NCI-H2081 treated with DMSO at 0.1 percent for 48 hours (cell line): ENCODE results near the gene EFNA5.

ENCODE experiments used
- DNase-seq: peaks from one replicate; lab custom pipeline; 2025; lab: John Stamatoyannopoulos, UW

EFNA5 gene

DNA sequence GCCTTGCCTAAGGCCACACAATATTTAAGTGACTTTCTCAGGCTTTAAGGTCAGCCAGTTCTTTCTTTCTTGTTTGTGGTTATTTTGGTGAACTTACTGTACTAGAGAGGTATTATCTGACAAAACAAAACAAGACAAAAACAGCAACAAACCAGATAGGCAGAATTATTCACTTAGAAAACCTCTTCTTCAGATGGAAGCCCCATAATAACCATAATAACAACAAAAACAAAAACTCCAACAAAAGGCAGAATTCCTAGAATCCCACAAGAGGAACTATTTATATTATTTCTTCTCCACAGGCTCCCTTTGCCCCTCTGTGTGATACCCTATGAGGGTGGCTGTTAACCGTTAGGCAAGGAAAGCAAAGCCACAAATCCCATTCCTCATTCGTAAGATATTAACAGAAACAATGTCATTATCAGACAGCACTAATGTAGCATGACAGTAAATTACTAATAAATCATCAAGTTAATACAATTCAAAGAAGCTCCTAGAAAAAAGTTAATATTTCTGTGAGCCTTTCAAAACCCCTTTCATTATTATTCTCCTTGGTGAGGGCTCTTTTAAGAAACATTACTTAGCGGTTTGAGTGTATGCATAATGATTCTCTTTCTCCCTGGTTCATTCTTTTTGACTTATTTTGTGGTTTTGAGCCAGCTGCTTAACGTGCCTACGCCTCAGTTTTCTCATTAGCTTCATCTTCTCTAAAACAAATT is 274.9 kb downstream of the EFNA5 start:
- DNase-seq, result no peak

DNA sequence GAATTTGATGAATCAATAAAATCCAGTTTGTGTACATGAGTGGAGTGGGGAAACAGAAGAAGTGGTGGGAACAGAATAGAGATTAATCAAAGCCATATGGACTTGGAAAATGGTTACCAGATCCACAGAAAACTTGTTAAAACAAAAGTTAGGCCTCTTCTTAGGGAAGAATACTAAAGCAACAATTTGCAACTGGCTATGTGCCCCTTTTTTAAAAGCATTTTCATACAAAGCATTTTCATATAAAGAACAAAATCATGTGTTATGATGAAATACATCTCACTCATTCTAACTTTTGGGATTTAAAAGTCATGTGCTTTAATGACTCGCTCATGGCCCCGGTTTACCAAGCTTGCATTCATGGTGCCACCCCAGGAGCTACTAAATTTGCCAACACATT is 276.9 kb downstream of the EFNA5 start:
- no peak for DNase-seq

DNA sequence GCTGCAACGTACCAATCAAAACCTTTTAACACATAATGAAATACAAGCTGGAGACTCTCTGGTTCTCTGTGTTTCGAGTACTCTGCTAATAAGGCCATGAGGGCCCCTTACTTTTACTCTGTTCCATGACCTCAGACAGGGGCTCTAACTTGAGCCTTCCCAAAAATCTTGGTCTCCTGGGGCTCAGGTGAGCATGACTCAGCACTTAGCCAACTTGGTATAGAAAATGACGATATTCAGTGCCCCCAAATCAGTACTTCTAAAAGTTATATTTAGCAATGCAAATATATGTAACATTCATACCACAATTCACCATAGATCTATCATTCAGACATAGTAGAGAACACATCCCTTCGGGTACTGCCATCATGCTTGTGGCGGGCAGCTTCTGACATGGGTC is 278.9 kb downstream of the EFNA5 start:
- DNase-seq, result no peak

DNA sequence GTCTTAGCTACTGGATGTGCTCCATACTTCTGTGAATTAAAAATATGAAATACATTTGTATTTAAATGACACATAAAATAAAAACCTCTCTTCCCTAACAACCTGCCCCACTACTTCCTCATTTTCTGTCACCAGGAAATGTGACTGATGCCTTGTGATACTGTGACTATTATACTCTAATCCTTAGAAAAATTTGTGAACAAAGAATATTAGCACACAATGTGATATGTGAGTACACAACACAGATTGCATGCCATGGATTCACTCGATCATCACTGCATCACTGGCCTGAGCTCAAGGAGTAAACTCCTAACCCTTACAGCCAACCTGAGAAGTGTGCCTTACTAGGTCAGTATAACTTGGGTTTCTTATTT is 281.0 kb downstream of the EFNA5 start:
- no peak for DNase-seq

DNA sequence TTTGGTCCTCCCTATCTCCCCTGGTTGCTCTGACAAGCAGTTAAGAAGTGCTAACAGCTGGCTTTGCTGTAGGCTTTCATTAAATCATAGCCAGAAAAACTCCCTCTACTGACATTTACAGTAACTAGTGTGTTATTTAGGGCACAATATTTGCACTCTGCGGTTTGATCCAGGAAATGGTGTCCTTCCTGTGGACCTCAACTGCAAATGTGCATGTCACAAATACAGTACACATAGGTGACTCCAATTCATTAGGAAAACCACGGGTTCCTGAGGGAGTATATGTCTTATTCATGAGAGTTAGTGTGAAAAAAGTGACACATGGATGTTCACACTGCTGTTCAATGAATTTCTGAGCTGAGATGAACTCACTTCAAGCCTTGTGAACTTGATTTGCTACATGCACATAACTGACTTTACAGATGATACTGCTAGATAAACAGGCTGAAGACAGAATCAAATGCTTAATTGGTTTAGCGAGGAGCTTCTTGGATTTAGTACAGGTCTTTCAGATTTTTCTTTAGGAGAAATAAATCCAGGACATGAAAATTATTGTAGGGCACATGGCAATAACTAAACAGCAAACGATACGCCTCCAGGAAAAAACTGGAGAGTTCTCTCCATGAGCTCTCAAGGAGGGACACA is 281.5 kb downstream of the EFNA5 start:
- DNase-seq, result peak; percentile 60

DNA sequence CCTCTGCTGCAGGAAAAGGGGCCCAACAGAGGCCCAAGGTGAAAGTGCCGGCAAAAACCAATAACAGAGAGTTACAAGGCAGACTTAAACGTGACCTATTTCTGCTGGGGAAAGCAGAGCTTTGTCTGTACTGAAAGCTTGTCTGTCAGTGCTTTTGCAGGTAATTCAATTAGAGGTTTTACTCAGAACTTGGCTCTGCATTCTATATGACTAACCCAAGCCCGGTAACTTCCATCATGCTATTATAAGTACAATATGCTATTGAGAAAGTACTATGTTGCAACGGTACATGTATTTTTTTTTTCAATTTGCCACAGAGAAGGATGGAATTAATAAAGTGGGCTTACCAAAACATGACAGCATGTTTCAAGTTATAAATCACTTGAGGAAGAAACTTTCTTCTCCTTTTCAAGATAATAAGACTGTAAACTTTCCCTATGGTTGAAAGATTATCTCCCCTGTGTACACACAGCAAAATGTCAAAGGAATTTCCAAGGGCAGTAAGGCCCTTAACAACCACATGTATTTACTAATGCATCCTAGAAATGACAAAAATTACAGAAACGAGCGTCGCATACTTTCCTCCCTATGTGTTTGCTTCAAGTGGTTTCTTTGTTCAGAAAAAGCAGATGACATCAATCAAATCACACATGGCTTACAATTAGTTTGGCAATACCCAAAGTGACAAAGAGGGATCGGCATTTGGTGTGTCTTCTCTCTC is 282.4 kb downstream of the EFNA5 start:
- no peak for DNase-seq

DNA sequence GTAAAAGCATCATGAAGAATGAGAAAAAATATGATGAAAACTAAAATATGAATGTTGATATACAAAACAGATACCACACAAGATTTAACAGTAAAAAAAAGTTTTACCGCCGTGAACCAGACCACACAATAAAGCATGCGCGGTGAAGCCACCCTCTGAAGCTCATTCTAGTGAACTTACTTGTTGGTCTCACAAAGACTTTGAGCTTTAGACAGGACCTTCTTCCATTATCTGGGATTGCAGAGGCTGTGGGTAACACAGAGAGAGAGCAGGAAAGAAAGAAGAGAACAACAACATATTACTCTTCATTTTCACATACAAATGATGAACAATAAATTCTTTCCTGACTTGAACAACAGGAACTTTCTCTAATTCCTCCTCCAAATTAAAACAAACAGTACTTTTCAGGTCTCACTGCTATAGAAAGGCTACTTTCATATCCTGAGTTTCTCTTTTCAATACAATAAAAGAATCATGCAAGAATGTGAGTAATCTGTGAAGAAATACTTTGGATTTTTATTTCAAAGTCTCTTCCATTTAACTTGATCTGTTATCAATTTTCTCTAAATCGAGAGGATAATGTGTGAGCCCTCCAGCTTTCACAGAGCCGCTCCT is 283.1 kb downstream of the EFNA5 start:
- DNase-seq, result no peak

DNA sequence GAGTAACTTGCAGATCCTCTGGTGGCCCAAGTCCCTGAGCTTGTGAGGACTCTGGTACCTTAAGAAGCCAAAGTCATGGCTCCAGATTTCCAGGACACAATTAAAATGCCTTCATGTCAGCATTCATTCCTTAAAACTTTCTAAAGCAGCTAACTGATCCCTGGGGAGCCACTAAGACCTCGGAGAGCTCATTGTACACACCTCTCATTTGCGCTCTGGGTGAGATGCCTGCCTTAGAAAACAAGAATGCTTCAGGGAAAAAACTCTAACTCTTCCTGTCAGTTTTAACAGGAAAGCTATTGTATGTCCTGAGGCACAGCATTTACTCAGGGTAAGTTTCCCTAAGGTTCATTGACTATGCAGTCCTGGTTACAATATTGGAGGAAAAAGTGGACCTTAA is 285.0 kb downstream of the EFNA5 start:
- no peak for DNase-seq

DNA sequence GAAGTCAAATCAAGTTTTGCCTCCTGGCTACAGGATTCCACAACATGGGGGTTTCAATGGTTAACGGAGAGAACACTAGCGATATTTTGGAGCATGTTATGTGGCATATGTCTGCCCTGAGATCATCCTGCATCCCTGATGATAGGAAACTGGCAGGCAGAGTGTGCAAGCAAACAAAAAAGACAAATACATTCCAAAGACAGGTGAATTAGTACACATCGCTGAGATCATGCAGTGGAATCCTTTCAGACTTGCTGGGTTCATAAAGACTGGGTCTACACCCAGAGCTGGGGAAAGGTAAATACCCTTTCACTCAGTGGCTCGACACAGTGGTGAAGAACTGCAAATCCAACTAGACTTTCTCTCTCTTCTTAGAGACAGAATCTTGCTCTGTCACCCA is 286.5 kb downstream of the EFNA5 start:
- no peak for DNase-seq

DNA sequence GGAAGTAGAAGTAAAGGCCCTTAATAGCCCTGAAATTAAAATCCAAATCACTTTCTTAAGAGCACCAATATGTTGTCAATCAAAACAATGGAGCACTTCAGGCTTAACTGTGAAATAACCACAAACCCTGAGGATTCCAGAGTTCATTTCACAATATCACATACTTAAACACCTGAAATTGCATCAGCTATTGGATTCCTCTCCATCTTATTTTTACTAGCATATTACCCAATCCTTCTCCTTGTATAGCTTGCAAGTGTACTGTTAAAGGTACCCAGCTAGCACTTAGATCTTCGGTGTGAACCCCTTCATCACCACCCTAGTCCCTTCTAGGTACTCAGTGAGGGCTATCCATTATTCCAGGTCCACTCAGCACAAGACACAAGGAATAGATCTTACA is 287.3 kb downstream of the EFNA5 start:
- no peak for DNase-seq

DNA sequence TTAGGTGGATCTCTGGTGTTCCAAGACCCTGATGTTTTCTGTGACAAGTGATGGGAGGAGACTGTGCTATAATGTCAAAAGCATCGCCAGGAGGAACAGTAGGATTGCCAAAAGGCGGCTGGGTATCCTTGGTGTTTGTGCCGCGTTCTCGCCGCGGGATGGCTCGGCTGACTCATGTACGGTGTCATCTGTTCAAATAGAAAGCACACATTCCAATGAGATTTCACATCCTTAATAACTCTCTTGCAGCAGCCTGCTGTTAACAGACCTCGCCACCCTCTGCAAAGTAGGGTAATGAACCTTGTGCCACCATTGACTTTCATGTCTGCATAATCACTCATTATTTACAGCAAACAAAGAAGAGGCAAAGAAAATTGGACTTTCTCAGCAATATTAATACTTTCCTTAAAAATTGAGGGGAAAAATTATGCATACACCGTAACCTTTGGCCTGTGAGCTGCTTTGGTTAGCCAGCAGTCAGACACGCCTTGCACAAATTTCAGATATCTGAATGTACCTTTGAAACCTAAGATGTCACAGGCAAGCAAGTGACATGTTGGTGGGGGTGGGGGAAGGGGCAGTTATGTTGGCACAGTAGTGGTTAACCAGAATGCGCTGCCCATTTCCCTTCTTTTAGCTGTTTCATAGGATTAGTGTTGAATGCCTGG is 289.4 kb downstream of the EFNA5 start:
- no peak for DNase-seq

DNA sequence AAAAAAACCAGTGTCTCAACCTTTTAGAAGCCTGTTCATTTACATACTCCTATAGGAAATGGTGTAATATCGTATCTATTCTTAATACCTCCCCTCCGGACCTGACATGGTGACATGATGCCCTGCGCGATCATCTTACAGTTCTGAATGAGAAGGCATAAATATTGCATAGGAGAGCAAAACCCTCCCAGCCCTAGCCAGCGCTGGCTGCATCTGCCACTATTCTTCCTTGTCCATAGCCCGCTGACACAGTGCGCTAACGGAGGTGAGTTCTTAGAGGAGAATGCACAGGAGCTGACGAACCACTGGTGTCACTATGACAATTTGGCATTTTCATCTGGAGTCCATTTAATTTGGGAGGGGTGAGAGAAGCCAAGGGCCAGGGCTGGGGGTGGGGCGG is 290.1 kb downstream of the EFNA5 start:
- no peak for DNase-seq

DNA sequence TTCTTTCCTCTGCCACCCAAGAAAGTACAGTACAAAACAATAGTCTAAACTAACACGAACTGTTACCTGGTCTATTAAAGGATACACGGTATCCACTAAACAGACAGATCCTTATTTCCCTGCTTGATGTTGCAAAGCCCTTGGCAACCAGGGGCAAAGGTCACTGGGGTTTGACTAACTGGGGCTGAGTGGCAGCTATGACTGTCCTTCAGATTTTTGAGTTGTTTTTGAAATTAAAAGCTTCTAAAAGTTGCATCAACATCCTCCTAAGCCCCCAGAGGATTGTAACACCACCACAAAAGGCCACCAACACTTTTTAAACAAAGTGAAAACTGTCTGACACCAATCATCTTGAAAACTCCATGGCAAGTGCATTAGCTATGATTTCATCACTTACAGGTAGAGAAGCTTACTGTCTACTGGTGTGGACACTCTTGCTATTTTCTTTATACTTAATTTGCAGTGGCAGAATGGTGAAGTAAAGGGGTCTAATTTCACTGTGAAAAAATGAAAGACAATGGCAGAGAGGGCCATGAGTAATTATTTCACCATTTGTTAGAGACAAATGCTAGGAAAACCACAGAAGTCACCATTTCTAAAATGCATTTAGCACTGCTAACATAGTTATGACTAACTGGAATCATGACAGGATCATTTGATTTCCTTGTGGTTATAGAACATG is 292.4 kb downstream of the EFNA5 start:
- no peak for DNase-seq

DNA sequence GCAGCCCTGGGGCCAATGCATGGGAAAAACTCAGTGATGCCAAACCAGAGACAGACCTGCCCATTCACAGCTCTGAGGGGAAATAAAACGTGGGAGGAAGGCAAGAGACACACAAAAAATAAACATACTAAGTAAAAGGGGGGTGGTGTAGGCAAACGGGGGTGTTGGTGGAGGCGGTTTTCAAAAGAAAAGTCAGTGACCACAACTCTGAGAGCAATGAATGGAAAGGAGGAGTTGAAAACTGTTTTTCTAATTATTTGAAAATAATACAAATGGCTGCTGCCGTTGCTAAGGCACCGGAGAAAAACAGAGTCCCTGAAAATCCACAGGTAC is 293.5 kb downstream of the EFNA5 start:
- DNase-seq, result no peak

DNA sequence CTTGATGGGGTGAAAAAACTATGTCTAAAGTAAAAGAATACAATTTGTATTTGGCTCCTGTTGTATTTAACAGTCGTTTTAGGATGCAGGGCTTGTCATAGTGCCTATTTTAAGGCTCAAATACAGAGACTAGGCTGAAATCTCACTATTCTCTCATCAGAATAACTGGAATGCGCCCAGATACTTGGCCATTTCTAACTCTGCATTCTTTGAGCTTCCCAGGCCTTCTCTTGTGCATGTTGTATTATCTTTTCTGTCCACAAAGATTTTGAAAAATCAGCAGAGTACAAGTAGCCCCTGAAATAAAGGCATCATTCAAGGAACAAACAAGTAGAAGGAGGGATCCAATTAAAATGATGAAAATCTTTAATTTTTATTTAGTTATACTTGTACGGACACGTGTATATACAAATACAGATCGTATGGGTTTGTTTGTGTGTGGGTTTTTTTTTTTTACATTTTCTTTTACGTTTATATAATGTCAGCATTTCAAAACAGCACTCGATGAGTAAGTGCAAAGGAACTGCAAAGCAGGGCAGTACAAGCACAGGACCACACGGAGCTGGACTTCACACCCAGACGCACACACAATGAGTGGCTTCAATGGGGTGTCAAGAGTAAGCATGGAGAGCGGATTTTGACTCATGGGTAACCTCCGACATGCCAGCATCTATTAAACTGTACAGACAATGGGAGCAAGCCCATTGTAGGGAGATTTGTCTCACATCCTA is 294.0 kb downstream of the EFNA5 start:
- no peak for DNase-seq

DNA sequence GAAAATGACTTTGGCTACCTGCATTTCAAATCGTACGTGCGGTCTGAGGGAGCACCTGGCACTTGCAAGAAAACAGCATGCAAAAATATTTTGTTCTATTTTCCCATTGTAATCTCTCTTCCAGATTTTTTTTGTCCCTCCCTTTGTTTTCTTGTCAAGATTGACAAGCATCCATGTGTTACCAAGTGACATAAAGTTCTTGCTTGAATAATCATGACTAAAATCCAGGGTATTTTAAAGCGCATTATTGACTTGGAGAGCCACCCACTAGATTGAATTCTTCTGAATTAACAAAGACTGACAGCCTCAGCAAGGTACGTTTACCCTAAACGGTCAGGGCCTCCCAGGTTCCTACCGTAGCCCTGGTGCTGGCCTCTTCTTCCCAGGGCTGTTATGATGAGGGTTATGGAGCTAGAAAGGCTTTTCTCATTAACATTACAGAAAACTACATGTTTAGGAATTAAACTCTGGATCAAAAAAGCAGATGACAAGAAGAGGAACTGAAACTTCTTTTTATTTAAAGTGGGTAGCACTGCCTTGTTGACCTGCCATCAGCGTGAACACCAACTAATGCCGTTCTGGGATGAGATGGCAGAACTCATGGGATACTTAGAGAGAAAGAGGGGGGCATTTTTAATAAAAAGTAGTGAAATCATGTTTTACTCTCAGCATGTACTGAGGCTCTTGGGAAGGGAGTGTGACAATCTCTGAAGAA is 297.0 kb downstream of the EFNA5 start:
- no peak for DNase-seq

DNA sequence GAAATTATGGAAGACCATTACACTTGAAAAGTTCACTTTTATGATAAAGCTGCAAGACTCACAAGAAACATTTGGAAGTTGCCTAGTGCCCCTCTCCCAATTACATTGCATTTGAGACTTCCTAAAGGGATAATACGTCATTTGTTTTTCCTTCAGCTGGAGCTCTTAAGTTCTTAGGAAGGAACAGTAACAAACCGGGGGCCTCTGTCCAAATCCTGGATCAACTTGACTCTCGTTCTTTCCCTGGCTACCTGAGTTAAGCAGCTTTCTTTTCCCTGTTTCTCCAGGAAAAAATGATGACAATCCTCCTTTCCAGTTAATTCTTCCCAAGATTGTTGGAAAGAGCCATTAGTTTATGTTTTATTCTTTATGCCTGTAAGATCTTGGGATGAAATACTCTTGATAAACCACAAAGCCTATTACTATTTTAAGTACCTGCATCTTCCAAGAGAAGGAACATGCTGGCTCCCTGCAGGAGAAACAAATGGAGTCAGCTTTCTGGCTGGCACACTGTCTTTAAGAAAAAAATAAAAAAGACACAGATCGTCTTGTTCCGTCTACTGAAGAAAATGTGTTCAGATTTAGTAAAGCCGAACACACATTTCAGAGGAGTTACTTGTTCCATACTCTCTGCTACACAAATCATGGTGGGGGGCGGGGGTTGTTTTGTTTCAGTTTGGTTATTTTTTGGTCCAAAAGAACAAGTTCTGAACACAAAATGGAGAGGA is 297.9 kb downstream of the EFNA5 start:
- DNase-seq, result no peak

DNA sequence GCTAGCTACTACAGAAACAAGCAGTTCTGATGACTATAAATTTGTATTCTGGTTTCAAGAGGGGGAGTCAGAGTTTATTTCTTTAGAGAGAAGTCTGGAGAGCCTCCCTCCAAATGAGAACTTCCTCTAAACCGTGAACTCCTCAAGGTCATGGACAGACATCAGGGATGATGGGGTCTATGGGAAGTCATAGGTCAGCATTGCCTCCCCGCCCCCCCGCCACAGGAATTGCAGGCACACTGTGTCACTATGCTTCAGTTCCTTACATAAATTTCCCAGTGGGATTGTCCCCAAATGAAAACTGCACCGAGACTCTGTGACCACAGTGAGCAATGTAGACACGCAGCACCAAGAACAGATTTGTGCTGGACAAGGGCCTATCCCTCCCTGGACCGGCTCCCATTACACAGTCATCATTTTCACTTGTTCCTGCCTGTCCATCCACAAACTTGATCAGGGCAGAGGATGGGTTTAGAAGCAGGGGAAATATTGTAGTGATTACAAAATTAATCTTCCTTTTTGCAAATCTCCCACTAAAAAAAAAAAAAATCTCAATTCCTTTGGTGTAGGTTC is 300.3 kb downstream of the EFNA5 start:
- DNase-seq, result no peak

DNA sequence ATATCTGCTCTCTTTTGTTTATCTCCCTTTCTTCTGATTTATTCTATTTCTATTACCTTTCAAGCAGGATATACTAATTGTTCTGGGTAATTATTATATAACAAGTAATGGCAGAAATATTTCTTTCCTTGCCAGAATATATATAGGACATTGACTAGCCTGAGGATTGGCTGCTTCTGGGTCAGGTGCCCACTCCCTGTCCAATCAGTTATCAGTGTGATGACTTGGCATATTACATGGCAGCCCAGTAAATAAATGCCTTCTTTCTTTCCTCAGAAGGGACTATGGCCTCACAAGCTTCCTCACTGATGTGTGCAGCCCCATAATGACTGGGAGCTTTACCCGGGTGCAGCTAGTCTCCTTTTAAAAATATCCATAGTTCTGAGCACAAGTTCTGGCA is 301.1 kb downstream of the EFNA5 start:
- DNase-seq, result no peak

DNA sequence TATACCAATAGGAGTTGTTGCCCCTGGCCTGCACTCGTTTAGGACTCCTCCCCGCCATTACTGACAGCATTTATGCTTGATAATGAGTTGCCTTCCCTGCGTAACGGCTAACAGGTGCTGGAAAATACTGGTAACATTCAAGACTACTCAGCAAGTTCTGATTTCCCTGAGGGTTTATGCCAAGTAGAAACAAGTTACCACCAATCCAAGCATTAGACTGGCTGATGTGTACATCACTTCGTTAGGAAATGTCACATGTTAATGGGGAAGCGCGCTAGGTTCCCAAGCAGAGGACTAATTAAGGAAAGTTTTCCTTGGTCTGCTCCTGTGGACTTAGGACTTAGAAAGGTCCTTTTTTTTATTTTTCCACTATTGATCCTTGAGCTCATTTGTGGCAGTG is 302.1 kb downstream of the EFNA5 start:
- DNase-seq, result no peak
